HG02973 (cell line): Measurements from ENCODE around the gene TP73.

ENCODE experiments used
- ATAC-seq: cut with Tn5 transposase; IDR thresholded peaks from one replicate; pipeline ENCODE4 v1.9.1; 2021; ENCODE audit warnings: moderate library complexity; ENCODE audit not compliant: unreplicated experiment

The TP73 gene

DNA sequence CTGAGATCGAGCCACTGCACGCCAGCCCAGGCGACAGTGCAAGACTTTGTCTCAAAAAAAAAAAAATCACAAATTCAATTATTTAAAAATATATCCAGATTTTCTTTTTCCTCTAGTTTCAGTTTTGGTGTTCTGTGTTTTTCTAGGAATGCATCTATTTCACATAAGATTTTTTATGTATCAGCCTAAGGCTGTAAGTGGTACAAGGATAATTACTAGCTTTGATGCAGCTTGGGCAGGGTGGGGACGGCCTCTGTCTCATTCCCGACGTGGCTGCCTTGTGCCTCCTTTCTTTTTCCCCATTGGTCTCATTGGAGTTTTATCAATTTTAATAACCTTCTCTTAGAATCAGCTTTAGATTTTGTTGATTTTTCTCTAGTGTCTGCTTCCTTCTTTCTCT, 106.8 kb downstream of the TP73 start:
- no peak for ATAC-seq

DNA sequence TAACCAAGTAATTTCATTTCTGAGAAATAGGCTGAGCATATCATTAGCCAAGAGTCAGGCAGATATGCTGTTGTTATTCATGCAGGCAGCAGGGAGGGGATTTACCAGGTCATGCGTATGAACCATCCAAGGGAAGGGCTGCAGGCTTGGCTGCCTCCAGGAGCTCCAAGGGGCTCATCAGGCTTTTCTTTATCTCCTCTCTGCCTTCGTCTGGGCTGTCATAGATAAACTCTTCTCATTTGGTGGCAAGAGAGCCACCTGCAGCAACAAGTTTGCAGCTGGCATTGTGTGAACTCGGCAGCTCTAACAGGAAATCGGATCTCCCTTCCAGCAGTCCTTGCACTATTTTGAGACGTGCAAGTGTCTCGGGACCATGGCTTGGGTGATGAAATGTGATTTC, 107.5 kb downstream of the TP73 start:
- ATAC-seq: no peak

DNA sequence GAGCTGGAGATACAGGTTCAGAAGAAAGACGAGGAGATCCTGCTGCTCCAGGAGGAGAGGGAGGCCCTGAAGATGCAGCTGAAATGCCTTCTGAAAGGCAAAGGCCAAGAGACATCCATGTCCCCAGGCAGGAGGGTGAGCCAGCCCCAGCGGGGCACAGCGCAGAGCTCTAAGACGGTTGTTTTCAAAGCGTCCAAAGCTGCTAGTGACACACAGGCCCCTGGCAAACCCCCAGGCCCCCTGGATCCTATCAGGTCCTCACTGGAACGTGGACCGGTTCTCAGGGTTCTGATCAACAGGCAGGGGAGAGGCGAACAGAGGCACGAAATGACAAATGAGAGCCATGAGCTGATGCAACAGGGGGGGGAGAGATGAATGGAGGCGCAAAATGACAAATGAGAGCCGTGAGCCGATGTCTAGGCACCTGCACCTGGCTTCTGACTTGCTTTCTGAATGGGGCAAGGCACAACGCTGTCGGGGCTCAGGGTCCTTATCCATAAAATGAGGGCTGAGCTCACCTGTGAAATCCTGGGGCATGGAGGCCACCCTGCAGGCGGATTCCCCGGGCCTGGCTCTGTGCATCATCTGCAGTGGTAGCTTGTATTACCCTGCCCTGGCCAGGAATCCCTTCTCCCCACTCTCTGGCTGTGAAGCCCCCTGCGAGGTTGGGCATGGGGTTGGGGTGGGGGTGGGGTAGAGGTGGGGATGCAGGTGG, 109.1 kb downstream of the TP73 start:
- no peak for ATAC-seq

DNA sequence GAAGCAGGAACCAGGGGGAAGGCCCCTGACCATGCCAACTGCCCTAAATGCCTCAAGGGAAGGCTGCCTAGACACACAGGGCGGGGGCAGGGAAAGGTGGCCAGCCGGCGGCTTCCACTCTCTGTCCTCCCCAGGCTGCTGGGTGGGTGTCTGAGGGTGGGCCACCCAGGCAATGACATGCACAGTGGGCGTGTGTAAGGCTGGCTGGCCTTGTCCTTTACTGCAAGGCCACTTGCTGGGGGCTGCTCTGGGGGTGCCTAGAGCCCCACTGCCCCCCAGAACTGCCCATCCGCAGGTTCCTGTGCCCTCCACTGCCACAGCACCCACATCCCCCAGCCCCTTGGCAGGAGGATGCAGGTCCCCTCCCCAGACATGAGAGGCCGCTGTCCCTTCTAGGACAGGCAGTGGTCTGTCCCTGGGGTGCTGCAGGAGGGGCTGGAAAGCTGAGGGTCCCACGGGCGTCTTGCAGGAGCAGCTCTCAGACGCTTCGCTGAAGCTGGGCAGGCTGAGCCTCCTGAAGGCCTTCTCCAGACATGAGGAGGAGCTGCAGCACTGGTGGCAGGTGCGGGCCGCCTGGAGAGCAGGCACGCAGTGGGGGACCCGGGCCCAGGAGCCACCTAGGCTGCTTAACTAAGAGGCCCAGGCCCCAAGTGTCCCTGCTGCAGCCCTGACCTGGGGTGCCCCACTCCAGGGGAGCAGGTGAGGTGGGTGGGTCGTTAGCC, 110.0 kb downstream of the TP73 start:
- ATAC-seq: no peak

DNA sequence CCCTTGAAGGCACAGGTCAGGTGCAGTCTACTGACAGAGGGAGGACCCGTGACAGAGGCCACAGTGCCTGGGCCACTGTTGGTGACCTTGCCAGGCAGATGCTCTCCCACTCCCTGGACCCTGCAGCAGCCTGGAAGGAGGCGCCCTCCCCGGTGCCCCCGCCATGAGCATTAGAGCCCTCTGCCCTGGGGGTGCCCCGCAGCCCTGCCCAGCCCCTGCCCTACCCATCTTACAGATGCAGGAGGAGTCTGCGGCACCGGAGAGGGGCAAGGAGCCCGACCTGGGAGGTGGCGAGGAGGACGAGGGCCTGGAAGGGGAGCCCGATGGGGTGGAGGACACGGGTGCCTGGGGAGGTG, 110.5 kb downstream of the TP73 start:
- ATAC-seq: no peak

DNA sequence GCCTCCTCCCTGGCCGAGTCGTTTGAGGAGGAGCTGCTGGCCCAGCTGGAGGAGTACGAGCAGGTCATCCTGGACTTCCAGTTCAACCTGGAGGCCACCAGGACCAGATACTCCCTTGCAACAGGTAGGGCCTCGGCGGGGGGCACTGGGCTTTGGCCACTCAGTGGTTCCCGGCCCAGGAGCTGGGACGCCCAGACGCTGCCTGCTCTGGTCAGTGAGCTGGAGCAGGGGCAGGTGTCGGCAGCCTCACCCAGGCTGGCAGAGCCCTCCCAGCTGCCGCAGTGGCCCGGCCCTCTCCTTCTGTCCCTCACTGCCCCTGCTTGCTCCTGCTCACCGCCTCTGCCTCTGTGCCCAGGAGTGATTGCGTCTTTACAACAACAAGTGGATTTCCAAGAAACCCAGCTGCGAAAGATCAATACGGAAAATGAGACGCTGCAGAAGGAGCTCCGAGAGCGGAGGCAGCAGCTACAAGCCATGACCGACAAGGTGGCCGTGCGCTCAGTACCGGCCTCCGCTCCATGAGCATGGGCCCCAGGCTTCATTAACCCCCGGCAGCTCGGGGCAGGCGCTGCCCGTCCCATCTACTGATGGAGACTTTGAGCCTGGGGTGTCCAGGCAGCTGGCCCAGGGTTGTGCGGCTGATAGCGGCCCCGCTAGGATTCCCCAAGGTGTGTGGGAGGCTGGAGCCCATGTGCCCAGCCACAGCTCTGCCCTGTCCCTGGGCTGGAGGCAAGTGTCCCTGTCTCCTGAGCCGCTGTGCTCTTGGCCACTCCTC, 111.2 kb downstream of the TP73 start:
- no peak for ATAC-seq

DNA sequence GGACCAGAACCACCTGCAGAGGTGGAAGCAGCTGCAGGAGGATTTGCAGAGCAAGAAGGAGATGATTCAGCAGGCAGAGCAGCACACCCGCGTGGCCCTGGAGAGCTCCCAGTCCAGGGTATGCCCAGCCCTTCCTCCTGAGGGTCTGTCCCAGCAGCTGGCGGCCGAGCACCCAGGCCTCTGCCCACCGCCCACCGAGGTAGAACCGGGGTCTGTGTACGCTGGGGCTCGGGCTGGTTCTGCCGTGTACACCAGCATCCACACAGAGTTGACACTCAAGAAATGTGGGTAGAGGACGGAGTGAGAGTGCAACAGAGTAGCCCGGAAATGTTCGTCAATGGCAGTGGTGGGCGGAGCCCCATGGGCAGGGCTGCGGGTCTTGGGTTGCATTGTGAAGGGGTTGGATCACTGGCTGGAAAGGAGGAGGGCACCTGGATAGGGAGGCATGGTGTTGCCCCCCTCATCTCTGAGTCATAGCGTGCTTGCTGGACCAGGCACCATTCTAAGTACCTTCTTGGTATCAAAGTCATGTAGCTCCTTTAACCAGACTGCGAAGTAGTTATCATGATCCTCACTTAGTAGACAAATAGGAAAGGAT, 115.1 kb downstream of the TP73 start:
- no peak for ATAC-seq

DNA sequence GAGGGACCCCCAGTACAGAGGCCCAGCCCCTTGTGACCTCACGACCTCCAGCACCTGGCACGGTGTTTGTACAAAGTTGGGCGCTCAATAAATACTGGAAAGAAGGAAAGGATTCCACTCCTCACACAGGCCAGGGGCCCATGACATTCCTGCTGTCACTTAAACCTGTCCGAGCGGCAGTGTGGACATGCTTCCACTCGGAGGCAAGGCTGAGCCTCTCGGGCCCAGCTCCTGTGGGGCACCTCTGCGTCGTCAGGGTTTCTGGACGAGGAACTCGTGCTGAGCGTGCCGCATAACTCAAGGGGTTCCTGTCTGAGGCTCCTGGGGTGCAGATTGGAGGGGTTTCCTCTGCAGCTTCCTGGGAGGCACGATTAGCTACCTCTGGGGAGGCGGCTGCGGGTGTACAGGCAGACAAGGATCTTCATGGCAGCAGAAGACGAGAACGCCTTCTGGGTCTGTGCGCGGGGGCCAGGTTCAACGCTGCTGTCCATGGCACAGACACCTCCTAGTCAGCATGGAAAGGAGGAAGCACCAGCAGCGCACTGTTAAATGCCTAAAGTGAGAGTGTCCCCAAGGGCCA, 116.6 kb downstream of the TP73 start:
- no peak for ATAC-seq

DNA sequence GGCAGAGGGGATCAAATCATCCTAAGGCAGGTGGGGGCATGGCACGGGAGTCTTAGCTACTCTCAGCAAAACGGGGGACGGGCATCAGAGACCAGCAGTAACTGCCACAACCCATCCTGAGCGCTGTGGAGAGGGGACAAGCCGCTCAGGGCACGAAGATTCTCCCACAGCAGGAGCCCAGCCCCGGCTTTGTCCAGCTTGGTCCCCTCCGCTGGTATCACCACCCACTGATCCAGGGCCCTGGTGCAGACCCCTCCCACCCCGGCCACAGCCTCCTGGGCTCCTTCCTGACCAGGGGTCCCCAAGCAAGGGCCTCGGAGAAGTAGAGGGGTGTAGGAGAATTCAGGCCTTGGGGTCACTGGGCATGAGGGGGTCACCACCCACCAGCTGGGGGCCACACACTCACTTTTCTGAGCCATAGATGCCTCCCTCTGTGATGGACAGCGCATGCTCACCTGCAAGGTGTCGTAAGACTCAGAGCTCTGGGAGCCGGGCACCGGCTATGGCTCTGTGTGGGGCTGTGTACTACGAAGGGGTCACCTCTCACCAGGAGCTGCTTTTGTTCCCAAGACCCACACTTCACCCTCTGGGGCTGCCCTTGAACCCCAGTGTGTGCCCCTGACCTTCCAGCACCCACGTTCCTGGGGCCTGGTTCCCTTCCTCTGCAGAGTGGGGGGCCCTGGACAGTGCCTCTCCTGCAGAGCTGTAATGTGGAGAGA, 117.9 kb downstream of the TP73 start:
- no peak for ATAC-seq

DNA sequence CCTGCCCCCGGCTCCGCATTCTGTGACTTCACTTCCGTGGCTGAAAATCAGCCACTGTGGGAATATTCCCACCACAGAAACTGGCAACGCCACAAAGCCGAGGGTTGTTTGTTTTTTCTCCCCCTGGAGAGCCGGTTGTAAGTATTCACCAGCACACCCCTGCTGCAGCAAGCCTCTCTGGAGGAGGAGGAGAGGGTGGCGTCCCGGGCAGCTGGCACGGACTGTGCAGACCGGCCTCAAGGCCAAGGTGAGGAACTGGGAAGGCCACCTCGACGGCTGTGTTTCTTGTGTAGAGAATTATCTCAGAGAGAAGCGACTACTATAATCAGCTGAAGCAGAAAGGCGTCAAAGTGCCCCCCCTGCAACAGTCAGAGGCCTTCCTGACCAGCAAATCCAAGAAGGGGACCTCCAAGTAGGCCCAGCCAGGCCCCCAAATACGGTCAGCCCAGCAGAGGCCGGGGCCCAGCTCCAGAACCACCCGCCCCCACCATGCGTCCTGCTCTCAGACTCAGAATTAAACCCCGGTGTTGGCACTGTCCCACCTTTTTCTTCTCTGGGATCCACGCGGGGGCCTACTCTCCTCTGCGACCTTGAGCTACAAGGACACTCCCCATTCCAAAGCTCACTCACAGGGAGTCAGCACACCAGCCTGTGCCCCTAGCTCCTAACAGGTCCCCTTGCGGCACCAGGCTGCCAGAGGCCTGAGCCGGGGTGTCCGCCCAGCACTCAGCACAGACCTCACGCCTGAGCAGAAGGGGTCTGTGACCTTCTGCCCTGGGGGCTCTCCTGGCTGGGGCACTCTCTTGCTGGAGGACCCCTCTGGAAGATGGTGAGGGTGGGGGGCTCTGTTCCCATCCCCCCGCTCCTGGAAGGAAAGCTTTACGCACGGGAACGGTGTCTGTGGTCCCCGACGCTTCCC, 119.1 kb downstream of the TP73 start:
- ATAC-seq: no peak

DNA sequence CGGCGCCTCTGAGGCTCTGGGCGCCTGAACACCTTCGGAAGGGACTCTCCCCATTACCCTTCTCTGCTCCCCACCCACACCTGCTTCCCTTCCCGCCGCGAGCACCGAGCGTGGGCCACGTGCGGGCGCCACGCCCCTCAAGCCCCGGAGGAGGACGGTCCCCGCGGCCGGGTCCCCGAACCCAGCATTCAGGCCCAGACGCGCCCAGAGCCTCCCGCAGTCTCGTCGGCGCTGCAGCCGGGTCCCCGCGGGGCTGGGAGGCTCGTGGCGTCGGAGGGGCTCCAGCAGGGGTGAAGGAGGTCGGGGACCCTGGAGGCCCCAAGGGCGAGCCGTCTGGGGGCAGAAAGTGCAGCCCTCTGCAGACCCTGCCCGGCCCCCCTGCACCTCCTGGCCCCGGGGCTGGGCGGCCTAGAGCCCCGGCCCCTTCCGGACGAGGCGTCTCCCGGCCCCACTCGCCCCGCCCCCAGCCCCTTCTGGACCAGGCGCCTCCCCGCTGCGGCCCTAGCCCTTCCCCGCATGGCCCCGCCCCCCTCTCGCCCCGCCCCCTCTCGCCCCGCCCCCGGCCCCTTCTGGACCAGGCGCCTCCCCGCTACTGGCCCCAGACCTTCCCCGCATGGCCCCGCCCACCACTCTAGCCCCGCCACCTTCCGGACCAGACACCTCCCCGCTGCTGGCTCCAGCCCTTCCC, 119.9 kb downstream of the TP73 start:
- ATAC-seq: peak; percentile 55

DNA sequence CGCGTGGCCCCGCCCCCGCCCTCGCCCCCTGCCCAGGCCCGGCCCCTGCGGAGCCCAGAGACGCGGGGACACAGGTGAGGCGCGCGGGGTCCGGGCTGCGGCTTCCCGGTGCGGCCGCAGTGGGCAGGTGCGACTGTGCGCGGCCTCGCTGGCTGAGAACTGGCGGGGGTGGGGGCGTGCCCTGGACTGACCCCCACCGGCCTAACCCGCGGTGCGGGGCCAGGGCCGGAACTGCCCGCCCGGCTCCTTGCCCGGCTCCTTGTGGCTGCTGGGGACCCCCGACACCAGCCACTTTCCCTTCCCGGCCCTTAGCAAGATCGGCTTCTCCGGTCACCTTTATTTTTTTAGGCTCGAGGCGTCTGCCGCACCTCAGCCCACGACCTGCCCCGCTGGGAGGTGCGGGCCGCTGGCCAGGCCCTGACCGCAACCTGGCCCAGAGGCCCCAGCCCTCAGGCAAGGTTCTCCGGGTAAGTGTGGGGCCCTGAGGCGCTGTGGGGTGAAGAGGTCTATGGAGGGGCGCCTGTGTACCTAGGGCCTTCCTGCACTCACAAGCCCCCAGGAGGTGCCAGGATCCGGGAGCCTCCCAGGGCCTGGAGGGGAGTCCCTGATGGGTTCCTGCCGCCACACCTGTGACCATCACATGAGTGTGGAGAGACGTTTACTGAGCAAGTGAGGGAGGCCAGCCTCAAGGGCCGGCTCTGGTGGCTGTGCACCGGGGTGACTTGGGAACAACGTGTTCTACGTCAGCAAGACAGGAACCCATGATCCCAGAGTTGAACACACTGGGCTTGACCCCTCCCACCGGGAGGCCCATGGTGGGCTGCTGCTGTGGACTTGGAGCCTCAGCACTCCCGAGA, 120.6 kb downstream of the TP73 start, which contains the start of gene SMIM1:
TSS of gene SMIM1 (plus strand) at position 35 of the 857 bp plus-strand sequence. CDS start 2,625 bp downstream, outside the sequence.
- ATAC-seq: peak; percentile 9

DNA sequence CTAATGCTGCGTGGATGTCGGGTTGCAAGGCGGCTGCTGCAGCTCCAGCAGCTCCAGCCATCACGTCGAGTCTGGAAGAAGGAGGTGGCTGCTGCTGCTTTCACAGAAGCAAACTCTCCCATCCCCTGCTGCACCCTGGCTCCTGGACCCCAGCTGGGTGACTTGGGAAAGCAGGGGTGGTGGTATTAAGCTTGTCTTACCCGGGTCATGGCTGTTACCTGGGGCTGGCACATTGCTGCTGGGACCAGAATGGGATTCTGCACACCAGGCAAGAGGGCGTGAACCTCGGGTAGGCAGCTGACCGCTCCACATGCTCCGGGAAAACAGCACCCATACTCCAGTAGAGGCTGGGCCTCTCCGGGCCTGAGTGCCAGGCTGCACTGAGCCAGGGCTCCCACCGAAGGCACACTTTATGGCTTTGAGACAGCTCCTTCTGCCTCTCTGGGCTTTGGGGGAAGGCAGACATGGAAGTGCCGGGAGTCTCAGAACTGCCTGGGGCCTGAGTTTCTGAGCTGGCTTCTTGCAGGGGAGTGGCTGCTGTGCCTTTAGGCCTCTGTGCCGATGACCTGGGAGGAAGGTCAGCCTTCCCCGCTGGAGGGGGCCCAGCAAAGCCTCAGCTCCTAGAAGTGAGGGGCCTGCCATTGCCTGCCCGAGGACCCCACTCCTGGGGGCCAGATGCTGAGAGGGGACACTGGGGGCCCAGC, 121.4 kb downstream of the TP73 start:
- ATAC-seq: no peak

DNA sequence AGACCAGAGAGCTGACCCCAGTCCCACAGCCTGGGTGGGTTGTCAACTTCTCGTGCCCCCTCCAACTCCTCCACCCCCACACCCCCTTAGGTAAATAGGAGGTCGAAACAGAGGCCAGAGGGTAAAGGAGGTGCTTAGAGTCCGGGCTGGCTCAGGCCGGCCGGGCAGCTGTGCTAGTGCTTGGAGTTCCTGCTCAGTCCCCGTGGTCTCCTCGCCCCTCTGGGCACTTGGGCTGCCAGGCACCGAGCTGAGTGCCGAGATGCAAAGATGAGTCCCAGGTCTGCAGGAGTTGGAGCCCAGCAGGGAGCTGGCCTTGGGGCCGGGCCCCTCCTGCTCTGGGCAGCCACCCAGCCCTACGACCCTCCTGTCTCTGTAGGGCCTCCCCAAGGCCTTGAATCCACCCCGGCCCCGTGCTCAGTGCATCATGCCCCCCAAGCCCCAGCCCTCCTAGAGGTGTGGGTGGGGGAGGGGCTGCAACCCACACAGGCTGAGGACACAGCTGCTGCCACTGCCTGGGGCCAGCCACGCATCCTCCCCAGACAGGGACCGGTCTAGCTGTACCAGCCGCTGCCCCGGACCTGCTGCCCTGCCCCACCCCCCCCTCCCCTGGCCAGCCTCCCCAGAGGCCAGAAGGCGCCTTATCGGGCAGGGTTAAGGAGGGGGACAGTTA, 122.1 kb downstream of the TP73 start:
- no peak for ATAC-seq

DNA sequence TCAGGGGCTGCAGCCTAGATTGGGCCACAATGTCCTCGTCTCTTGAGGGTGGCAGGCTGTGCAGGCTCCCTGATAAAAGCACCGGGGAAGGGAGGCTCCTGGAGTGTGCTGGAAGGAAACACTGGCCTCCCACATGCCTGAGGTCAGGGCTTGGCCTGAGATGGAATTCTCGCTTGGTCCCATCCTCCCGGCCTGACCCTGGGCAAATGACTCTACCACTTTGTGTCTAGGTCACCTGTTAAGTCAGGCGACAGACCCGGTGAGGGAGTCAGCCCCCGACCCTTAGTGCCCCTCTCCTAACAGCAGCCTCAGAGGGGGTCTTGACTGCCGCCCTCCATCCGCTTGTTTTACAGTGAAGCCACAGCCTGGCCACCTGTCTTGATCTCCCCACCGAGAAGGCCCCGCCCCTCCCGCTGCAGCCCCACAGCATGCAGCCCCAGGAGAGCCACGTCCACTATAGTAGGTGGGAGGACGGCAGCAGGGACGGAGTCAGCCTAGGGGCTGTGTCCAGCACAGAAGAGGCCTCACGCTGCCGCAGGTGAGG, 122.7 kb downstream of the TP73 start:
- ATAC-seq: no peak

DNA sequence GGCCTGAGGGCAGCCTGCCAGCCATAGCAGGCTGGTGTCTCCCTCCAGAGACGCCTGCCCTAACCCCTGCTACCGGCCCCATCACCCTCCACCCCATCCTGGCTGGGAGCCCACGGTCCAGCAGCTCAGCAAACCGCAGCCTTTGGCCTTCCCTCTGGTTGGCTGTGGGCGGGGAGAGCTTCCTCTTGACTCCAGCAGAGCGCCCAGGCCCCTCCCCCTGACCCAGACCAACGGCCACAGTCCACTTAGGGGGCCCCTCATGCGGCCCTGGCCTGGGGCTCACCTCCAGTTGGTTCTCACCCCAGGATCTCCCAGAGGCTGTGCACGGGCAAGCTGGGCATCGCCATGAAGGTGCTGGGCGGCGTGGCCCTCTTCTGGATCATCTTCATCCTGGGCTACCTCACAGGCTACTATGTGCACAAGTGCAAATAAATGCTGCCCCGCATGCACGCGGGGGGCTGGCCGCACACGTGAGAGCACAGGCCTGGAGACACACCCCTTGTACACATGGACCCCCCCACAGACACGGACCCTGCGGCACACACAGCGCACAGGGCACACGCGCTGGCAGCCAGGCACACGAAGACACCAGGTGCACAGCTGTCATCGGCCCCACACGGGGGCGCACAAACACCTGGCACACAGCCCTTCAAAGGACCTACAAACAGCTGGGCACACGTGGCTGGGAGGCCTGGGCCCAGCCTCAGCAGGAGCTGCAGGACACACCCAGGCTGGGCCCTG, 123.3 kb downstream of the TP73 start:
- no peak for ATAC-seq
